CD4-positive, alpha-beta T cell treated with Interferon gamma for 1 hour (primary cell): Measurements from ENCODE around the gene RAD52.

Source experiments
- DNase-seq: peaks from one replicate; pipeline ENCODE4 v3.0.0-alpha.2; 2020

Gene RAD52

GRCh38 chr12:949453-950191, at the start of gene RAD52:
Gene RAD52, minus strand, starts transcription at chr12:949694. Its CDS starts 16,636 bp downstream, at chr12:933058.
- DNase-seq = peak; percentile 98

DNA sequence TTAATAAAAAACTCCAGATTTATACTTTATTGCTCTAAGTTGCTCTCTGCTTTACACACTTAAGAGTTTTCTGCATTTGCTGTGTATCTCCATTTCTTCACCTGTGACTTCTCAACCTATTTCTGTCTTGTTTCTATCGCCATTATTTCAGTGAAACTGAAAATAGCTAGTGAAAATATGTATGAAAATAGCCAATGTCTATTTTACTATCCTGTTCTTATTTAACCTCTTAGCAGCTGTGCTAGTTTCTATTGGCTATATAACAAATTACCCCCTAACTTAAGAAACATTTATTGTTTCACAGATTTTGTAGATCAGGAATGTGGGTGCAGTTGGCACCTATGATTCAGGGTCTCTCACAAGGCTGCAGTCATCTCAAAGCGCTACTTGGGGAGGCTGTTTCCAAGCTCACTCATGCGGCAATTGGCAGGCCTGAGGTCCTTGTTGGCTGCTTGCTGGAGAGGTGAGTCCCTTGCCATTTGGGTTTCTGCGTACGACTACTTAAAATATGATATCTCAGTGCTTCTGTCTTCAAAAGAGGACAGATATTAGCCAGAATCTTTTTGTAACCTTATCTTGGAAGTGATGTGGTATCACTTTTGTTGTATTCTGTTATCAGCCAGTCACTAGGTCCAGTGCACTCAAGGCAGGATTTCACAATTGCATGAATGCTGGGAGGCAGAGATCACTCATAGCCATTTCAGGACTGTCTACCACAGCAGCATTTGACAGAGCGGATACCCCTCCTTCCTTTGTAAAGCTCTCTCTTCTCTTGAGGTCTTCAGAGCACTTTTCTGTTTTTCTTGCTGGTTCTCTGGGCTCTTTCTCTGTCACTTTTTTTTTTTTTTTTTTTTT, 48.8 kb upstream of the RAD52 start:
- no peak for DNase-seq

DNA sequence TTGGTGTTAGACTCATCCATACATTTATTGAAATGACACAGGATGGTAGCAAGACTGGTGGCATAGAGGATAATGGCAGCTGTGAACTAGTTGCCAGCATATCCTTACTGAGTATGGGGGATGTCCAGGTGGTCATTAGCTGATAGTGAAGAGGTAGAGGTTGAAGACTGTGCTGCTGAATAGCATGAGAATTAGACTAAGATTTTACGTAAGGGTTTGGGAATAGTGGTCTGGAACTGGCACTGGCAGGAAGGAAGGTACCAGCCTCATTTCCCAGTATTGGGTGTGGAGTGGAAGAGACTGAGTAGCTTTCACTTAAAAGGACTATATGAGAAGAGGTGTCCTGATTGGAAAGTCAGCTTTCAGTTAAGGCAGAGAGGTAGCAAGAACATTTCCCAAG, 48.0 kb upstream of the RAD52 start:
- no peak for DNase-seq

GRCh38 chr12:996881-997280, 47.4 kb upstream of the RAD52 start:
- DNase-seq = no peak

GRCh38 chr12:992647-993046, 43.2 kb upstream of the RAD52 start:
- no peak for DNase-seq

DNA sequence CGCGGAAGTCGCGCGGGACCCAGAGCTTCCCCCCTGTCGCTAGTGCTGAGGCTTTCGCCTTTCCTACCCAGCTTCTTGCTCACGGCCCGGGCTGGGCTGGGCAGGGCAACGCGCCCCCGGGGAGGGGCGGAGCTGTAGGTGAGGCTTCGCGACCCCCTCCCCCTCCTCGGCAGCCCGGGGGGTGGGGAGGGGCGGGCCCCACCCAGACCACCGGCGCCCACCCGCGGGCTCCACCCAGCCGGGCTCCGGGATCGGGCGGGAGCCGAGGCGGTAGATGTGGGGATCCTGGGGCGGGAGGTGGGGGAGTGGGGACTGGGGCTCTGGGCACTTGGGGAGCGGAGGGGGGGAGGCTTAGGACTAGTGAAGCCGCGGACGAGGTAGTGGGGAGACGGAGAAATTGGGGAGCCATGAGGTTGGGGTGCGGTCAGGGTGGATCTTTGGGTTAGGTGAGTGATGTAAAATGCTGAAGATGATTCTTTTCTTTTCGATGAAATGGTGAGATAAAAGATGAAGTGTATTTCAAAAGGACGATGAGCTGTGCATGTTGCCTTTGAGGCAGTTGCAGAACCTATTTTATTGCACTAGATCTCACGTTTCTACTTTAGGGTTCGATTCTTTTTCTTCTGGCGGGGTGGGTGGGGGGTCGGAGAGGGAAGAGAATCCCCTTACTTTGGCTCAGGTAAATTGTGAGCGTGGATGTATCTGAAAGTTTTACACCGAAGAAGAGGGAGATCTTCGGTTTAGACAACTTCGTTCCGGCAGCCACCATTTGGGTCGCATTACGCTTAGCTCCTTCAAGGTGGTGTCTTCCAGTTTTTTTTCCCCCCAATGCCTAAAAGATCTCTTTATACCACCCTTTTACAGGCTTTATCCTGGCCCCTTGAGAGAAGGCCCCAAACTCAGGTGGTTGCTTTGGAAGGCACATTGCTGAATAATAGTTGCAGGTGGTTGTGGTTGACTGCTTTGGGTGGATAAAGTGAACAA, 42.1 kb upstream of the RAD52 start:
- DNase-seq = no peak

- DNase-seq = peak; percentile 80
Observed at GRCh38 chr12:990661-991349, 41.3 kb upstream of the RAD52 start, which contains the start of gene ERC1. Gene ERC1, plus strand, starts transcription at chr12:991223. Its CDS starts 36,681 bp downstream, at chr12:1027904.

- DNase-seq = peak; percentile 18
Observed at GRCh38 chr12:989751-990660, 40.5 kb upstream of the RAD52 start.

- no peak for DNase-seq
Observed at GRCh38 chr12:989051-989450, 39.6 kb upstream of the RAD52 start.

GRCh38 chr12:988646-989045, 39.2 kb upstream of the RAD52 start:
- DNase-seq = no peak

DNA sequence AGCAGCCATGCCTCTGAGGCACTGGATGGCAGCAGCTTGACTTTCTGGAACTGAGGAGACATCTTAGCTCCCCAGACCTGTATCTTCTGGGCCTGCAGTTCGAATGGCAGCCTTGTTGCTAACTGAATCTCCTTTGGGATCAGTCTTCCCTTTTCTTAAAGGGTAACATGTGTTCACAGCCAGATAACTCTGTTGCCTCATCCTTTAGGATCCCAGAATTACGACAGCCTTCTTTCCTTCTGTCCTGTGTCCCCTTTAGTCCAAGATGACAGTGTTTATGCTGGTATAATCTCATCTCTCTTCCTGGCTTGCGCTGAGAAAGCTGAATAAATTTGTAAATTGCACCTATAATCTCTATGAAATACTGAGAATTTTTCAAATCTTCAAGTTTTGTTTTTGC, 32.5 kb upstream of the RAD52 start:
- no peak for DNase-seq

DNA sequence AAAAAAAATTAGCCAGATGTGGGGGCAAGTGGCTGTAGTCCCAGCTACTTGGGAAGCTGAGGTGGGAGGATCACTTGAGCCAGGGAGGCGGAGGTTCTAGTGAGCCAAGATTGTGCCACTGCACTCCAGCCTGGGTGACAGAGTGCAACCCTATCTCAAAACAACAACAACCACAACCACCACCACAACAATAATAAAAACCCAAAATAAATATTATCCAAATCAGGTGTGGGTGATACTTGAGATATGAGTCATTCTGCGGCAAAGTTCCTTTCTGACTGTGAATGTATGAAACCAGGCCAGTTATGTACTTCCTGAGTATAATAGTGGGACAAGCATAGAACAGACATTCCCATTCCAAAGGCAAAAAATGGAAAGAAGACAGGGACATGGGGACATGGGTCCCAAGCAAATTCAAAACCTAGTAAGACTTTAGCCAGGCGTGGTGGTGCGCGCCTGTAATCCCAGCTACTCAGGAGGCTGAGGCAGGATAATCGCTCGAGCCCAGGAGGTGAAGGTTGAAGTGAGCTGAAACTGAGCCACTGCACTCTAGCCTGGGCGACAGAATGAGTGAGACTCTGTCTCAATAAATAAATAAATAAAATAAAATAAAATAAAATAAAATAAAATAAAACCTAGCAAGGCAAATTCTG, 31.8 kb upstream of the RAD52 start:
- DNase-seq = no peak

- no peak for DNase-seq
Observed at GRCh38 chr12:979349-979748, 29.9 kb upstream of the RAD52 start.

DNA sequence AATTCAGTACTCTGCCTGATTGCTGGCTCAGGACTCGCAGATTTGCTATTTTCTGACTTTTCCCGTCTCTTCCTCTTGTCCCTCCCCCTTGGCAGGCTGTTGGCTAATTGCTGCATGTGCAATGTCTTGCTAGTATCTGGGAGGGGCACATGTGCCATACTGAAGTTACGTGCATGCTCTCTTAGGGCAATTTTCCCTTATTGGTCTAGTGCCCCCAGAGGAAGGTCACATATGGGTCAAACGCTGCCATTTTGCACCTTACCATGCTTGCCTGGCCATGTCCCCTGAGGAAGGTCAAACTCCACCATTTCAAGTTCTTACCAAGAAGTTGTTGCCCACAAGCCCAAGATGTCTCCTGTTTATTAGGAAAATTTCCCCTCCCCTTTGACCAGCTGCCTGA, 27.7 kb upstream of the RAD52 start:
- DNase-seq = no peak

- DNase-seq = no peak
Observed at GRCh38 chr12:976644-977043, 27.1 kb upstream of the RAD52 start.

DNA sequence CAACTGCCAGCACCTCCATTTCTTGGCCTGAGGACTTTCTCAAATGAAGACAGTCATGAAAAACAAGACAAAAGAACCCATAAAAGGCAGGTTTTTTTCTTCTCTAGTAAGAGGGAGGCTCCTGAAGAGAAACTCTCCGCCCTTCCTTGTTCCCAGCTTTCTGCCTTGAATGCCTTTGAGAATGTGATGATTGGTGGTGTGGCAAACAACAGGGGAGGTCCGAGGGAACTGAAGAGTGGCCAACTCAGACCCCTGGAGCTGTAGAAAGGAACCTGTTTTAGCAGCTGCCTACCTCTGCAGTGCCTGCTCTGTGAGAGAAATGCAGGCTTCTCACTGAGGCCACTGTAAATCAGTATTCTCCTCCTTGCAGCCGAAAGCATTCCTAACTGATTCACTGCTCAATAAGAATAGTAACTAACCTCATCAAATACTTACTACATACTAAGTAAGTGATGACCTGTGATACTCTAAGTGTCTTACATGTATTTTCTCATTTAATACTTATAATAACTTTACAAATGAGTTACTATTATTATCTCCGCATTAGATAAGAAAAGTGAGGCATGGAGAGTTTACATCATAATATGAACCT, 24.9 kb upstream of the RAD52 start:
- no peak for DNase-seq

GRCh38 chr12:971991-972390, 22.5 kb upstream of the RAD52 start:
- DNase-seq = no peak

- DNase-seq = no peak
Observed at GRCh38 chr12:969821-970220, 20.3 kb upstream of the RAD52 start.

DNA sequence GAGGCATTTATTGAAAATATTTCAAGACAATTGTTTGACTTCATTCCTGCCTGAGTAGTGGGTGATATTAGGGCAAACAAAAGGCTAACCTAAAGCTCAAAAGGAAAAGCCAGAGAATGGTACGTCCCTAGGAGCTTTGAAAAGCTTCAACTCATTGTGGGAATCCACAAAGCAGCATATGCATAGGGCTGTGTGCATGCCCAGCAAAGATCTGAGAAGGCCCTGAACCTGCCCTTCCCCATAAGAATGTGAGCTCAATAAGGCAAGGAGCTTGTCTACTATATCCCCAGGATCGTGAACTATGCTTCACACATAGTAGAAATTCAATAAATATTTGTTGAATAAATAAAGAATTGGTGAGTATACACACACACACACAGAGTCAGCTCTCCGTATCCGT, 19.1 kb upstream of the RAD52 start:
- DNase-seq = no peak

- DNase-seq = no peak
Observed at GRCh38 chr12:967641-968040, 18.1 kb upstream of the RAD52 start.
